GM21717 (cell line): ENCODE measurements around the gene AIG1.
"Not testable (repeated sequence)": the region's sequence is repeated elsewhere in the genome, so short reads cannot be mapped to it uniquely, and the experiment has no call there.

Experiments
- ATAC-seq: cut with Tn5 transposase; IDR thresholded peaks from one replicate; pipeline ENCODE4 v1.9.1; 2021; ENCODE audit warnings: mild to moderate bottlenecking, moderate library complexity; ENCODE audit not compliant: unreplicated experiment

Gene AIG1

DNA sequence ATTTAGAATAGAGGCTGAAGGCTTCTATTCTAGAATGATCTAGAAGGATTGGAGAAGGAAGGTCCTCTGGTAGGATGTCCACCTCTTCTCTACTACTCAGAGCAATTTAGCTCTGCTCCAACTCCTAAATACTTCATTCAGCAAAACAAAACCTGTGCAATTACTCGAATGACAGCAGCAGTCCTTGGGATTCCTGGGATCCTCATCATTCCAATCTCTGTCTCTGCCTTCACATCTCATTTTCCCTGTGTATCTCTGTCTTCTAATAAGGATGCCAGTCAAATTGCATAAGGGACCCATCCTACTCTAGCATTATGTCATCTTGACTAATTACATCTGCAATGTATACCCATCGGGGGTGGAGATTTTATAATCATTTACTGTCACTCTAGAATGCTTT lies 5.5 kb upstream of the AIG1 start:
- ATAC-seq = no peak

DNA sequence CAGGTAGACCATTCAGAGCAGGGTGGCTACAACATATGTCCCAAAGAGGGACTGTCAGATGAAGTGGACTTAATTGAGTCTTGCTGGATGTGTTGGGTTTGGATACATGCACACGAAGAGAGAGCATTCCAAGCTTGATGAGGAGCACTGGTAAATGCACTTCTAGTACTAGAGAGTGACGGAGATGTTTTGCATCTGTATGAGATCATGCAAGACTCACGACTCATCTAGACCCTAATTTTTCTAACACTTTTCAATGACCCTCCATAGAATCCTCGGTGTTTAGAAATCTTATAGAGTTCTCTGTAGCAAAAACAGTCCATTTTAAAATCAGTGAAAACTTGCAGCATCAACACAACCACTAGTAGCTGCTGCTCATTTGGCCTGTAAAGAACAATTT lies 4.8 kb upstream of the AIG1 start:
- no peak for ATAC-seq

DNA sequence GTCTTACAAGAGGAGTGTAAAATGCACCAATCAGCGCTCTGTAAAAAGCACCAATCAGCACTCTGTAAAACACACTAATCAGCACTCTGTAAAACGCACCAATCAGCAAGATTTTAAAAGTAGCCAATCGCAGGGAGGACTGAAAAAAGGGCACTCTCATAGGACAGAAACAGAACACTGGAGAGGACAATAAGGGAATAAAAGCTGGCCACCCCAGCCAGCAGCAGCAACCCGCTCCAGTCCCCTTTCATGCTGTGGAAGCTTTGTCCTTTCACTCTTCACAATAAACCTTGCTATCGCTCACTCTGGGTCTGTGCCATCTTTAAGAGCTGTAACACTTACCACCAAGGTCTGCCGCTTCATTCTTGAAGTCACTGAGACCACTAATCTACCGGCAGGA lies 1.7 kb upstream of the AIG1 start:
- ATAC-seq = no peak

- peak; percentile 40 for ATAC-seq
Observed at GRCh38 chr6:143059663-143060353, 881 bp upstream of the AIG1 start.

DNA sequence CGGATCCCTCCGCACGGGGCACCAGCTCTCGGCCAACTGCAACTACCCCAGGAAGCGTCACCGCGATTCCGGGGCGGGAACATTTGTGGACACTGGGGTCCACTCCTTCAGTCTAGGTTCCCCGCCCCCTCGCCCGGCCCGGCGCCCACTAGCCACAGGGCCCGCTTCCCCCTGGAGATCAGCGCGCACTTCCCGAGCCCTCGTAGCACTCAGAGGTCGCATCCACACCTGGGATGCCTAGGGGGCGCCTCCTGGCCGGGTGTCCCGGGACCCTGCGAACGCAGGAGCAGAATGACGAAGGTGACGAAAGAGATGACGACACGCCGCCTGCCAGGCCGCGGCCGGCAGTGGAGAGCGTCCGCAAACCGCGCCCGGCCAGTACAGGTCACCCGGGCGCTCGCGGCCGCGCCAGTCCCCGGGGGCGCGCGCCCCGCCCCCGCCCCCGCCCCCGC lies 309 bp upstream of the AIG1 start:
- ATAC-seq = peak; percentile 68

DNA sequence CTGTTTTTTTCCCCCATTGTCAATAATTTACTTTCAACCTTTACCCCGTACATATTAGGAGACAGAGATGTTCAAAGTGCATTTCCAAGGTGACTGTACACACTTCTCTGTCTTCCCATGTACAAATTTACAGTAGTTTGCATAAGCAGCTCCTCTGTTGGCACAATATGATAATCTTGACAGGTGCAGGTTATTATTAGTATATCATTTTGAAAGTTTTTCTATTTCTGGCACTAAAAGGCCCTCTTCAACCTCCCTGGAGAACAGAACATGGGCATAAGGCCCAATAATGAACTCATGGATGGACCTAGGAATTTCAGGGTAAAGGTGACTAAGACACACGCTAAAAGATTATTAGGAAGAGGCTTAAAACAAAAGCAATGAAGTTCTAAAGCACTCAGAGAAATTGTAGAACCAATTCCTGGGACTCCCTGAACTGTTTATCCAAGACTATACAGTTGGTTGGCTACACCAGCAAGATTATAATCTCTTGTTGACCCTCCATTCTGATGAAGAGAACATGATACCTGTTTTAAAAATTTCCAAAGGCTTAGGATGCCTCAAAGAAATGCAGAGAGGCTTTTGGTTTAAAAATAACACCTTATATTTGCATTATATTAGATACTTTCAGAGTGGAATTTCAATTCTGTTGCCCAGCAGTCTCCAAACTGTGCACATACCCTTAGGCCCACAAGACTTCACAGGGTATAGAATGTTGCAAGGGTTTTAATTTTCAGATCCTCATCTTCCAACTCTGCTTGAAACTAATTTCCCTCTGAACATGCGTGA lies 1.1 kb downstream of the AIG1 start:
- no peak for ATAC-seq

DNA sequence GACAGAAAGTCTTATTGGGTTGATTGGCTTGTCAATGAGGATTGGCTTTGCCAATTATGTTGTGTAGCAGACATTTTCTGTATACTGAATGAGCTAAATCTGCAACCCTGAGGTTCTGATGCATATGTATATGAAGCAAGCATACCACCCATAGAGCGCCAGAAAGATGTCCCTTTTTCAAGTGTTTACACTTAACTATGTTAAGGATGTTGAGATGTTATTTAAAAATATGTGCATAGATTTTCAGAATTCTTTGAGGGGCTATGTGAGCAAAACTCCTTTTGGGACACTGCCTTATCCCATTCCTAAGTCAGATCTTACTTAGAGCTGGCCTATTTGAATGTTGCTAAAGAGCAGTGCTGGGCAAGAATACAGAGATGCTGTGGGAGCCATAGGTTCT lies 1.9 kb downstream of the AIG1 start:
- no peak for ATAC-seq

DNA sequence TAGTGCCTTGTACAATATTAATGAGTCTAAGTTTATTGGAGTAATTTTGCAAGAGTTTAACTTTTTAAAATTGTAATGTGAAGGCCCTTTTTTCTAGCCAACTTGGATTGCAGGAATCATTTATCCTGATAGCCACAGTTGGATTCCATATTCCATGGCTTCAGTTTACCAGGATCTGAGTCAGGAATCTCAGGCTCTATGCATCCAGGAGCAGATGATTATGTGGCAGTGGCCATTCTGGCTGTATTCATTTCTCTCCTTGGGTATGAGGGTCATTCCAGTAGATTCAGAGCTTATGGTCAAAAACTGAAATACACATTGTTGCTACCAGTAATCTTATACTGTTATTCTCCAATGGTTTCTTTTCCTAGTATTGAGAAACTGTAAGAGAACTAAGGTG lies 2.9 kb downstream of the AIG1 start:
- no peak for ATAC-seq

DNA sequence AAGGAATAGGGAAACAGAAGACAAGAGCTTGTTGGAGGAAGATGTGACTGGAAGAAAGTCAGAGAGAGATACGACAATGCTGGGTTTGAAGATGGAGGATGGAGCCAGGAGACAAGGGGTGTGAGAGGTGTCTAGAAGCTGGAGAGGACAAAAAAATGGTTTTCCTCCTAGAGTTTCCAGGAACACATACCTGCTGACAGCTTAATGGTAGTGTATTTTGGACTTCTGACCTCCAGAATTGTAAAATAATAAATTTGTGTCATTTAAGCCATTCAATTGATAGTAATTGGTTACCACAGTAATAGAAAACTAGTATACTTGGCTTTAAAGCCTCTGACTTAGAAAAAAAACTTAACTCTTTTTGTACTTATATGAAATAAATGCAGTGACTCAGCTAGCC lies 3.6 kb downstream of the AIG1 start:
- no peak for ATAC-seq

GRCh38 chr6:143064951-143065683 lies 4.4 kb downstream of the AIG1 start:
- no peak for ATAC-seq

- no peak for ATAC-seq
Observed at GRCh38 chr6:143068001-143068400, 7.3 kb downstream of the AIG1 start.

DNA sequence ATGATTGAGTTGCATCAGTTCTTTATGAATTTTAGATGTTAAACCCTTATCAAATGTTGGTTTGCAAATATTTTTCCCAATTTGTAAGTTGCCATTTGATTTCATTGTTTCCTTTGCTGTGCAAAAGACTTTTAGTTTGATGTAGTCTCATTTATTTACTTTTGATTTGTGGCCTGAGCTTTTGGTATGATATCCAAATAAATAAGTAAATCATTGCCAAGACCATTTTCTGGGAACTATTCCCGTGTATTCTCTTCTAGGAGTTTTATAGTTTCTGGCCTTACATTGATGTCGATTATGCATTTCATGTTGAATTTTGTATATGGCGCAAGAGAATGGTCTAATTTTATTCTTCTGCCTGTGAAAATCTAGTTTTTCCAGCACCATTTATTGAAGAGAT lies 13.4 kb downstream of the AIG1 start:
- no peak for ATAC-seq

GRCh38 chr6:143074670-143075318 lies 14.1 kb downstream of the AIG1 start:
- no peak for ATAC-seq

DNA sequence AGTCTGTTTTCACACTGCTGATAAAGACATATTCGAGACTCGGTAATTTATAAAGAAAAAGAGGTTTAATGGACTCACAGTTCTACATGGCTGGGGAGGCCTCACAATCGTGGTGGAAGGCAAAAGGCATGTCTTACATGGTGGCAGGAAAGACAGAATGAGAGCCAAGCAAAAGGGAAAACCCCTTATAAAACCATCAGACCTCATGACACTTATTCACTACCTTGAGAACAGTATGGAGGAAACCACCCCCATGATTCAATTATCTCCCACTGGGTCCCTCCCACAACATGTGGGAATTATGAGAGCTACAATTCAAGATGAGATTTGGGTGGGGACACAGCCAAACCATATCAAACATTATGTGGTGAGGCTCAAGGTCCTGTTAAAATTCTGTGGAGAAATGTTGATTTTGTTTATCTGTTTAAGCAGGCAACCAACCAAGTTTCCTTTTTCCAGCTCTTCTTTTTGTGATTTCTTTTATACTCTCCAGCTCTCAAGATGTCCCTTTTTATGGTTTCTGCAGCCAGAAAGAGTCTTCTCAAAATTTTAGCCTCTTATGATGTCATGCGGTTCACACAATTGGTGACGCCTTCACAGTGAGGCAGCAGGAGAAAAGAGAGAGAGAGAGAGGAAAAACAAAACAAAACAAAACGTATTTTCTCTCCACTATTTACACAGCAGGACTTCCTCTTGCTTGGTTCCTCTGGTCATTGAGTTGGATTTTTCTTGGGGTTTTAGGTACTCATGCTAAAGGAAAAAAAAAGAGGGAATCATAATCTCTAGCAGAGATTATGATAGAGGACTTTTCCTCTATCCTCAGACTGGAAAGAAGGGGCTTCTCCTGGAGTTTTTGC lies 18.0 kb downstream of the AIG1 start:
- ATAC-seq = no peak

GRCh38 chr6:143079325-143079640 lies 18.6 kb downstream of the AIG1 start:
- ATAC-seq = no peak

- not testable (repeated sequence) for ATAC-seq
Observed at GRCh38 chr6:143082274-143082673, 21.6 kb downstream of the AIG1 start.

DNA sequence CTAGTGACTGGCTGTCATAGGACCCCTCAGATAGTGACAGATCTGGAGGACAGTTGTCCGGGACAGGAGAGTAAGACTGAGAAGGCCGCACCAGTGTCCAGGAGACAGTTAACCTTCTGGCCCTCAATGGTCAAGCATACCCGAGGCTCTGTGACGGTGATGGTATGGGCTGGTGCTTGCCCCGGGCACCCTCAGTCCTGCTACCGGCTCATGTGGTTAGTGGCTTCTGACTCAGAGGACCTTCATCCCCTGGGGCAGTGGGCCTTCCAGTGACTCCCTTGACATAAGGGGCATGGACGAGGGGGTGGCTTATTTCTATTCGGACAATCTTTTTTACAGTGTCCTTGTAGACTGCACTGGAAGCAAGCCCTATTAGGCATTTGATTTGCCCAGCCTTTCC lies 23.3 kb downstream of the AIG1 start:
- not testable (repeated sequence) for ATAC-seq

GRCh38 chr6:143087335-143087734 lies 26.6 kb downstream of the AIG1 start:
- not testable (repeated sequence) for ATAC-seq

DNA sequence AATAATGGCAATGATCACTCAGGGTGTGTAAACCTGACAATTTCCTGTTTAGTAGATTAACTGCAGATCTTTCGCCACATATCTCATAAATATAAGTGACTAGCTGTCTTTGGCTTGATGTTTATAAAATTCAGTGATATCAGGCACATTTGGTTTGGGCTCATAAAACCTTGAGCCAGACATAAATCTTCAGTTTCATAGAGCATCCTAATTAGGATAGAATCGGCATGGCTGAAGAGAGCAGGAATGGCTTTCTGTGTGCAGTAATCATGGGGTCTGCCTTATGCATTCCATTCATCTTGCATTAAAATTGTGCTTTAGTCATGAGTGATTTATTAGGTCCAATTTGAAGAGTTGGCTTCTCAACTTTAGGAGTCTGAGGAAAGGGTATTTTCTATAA lies 27.2 kb downstream of the AIG1 start:
- ATAC-seq = no peak

- no peak for ATAC-seq
Observed at GRCh38 chr6:143090314-143091044, 29.8 kb downstream of the AIG1 start.
